AG09309 (cell line): Measurements from ENCODE around the gene PLTP.

Source experiments
- DNase-seq: peaks from one replicate; pipeline ENCODE4 v3.0.0-alpha.2; 2010; ENCODE audit warnings: low read depth
- H3K4me3 ChIP-seq: 2 replicates; pipeline ENCODE4 v1.5.1; 2011; ENCODE audit warnings: mild to moderate bottlenecking, low read depth, low read length, moderate library complexity; ENCODE audit not compliant: control insufficient read depth
- TF ChIP-seq, protein P1 (sequence below): IDR thresholded peaks from 2 replicates; pipeline ENCODE4 v1.5.1; 2011; ENCODE audit warnings: mild to moderate bottlenecking, low read depth, low read length, inconsistent platforms; ENCODE audit not compliant: insufficient read depth, control insufficient read depth; ENCODE audit errors: missing control alignments

Gene PLTP

DNA sequence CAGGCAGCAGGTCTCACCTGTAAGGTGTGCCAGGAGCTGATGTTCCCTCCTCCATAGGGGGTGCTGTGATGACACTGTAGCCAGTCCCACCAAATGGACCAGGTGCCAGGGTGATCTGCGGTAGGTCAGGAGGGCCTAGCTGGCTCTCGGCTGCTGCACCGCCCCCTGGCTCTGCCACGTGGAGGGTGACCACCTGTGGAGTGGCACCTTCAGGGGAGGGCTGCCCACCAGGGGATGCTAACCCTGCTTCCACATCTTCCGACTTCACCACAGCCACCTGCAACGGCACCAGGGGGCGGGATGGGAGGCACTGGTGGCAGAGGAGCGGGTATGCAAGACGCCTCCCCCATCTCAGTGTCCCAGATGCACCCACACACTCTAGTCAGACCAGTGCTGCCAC lies 41.7 kb upstream of the PLTP start:
- H3K4me3 ChIP-seq, result no peak overlapping the region
- TF ChIP-seq, protein P1, sequence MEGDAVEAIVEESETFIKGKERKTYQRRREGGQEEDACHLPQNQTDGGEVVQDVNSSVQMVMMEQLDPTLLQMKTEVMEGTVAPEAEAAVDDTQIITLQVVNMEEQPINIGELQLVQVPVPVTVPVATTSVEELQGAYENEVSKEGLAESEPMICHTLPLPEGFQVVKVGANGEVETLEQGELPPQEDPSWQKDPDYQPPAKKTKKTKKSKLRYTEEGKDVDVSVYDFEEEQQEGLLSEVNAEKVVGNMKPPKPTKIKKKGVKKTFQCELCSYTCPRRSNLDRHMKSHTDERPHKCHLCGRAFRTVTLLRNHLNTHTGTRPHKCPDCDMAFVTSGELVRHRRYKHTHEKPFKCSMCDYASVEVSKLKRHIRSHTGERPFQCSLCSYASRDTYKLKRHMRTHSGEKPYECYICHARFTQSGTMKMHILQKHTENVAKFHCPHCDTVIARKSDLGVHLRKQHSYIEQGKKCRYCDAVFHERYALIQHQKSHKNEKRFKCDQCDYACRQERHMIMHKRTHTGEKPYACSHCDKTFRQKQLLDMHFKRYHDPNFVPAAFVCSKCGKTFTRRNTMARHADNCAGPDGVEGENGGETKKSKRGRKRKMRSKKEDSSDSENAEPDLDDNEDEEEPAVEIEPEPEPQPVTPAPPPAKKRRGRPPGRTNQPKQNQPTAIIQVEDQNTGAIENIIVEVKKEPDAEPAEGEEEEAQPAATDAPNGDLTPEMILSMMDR, result no peak
- no peak for DNase-seq

DNA sequence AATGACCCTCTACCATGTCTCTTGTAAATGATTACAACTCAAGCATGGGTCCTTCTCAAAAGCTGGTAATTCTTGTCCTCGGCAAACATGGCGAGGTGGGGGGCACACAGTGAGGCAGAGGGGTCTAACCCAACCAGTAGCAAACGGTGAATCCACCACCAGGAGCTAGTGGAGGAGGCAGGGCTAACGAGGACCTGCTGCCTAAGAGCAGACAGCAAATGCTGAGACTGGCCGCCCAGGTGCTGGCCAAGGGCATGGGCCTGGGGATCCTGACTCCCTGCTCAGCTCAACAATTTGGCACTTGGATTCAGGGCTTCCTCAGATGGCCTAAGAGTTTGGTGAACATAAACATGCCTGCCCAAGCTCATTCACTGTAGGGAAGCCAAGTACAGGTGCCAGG lies 40.9 kb upstream of the PLTP start:
- no peak overlapping the region for H3K4me3 ChIP-seq
- TF ChIP-seq, protein P1, result no peak
- DNase-seq, result no peak

DNA sequence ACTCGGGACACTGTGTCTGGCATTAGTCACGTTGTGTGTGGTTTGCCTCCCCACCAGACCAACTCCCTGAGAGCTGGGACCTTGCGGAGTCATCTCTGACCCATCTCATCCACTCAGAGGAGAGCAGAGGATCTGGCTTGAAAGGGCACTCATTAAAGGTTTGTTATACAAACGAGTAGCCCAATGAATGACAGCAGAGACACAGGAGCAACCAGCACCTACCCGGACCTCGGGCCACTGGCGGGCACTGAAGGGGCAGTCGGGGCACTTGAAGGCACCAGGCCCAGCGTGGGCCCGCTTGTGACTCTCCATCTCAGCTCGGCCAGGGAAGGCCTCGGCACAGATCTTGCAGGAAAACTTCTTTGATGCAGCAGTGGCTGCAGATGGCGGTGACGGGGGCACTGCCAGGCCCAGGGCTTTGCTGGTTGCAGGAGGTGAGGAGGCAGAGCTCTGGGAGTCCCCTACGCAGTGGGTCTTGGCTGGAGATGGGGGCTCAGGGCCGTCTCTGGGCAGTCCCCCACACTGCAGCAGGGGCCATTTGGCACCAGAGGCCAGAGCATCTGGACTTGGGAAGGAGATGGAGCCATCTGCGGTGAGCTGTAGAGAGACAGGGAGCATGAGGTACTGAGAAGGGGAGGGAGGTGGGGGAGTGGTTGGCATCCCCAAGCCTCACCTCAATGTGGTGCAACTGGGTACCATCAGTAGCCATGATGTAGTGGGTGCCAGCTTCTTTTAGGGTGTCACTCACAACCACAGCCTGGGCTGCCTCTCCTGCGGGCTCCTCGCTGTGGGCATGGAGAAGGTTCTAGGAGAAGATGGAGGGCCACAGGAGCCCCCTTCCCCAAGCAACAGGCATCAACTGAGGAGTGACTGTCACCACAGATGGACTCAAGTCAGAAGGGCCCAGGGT lies 40.2 kb upstream of the PLTP start:
- TF ChIP-seq, protein P1, result no peak
- DNase-seq, result no peak

DNA sequence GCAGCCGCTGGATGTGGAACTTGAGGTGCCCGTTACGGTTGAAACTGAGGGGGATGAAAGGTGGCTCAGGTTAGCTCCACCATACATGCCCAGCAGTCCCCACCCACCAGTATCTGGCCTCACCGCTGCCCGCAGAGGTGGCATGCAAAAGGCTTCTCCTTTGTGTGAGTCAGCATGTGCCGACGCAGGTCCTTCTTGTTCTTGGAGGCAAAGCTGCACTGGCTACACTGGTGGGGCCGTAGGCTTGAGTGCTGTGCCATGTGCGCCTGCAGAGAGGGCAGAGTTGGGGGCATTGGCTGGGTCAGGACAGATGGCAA lies 38.3 kb upstream of the PLTP start:
- DNase-seq, result no peak
- TF ChIP-seq, protein P1, result no peak
- H3K4me3 ChIP-seq, result no peak overlapping the region

More for the DNA sequence above, 40.2 kb upstream of the PLTP start:
- H3K4me3 ChIP-seq, result no peak overlapping the region

DNA sequence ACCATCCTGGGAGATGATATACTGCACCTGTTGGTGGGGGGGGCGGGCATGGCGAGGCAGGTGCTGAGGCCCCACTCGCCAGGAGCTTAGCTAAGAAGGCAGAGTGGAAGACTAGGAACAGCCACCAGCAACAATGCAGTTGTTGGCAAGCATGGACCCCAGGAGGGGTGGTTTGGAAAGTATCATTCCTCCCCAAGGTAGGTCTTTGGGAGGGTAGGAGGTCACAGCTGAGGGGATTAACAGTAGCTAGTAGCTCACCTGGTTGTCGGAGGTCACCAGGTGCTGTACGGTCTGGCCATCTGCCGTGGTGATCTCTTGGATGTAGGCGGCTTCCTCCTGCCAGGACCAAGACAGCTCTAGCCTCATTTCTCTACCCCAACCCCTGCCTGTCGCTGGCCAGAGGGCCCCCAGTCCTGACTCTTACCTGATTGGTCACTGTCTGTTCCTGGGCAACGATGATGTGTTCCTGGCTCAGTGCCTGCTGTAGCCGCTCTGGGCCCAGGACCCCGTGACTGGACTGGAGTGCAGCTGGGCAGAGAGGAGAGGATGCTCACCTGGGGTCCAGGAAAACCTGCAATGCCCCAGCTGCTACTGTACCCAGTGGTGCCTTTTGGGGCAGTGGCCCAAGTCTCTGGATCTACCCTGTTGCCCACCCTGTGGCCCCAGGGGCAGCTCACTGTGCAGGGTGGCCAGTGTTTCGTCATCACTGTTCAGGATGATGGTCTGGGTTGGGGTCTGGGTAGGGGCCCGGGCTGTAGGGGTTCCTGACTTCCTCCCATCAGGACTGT lies 37.8 kb upstream of the PLTP start:
- TF ChIP-seq, protein P1, result no peak
- DNase-seq, result no peak
- no peak overlapping the region for H3K4me3 ChIP-seq

DNA sequence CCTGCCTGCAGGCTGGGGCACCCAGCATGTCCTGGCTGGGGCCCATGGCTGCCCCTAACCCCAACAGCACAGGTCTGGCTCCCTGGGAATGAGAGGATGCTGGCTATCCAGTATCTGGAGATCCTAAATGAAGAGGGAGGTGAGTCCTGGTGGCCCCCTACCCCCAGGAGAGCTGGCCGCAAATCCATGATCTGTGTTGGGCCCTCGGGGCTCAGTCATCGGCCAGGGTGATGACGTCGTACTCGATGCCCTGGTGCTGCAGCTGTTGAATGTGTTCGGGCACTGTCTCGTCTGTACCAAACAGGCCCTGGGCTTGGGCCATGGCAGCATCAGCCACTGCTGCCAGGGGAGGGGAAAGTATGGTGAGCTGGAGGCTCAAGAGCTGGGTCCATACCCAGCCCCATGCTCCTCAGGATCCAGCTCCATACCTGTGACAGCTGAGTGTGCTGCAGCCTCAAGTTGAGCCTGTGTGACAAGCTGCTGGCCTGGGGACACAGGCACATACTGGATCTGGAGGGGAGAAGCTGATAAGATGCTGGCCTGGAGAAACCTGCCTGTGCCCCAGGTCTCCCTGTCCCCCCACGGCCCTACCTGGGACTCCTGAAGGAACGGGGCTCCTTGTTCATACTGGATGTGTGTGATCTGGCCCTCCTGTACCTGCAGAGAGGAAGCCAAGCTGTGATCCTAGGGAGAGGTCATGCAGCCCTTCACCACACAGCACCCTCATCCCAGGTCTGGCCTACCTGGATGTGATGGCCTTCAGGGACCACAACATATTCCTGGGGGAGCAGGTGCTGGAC lies 37.0 kb upstream of the PLTP start:
- DNase-seq, result no peak
- TF ChIP-seq, protein P1, result no peak
- H3K4me3 ChIP-seq, result no peak overlapping the region
